ENCODE data around the gene SLC25A51. TPM values are rescaled to one million over a fixed set of nuclear protein-coding genes. Genes with fewer than 3 reads are reported as not detected.

The SLC25A51 gene
- polyA plus RNA-seq, 2 of the 4 experiments (the other 2 are of a cell fraction): 17.2 to 24.3 TPM

DNA sequence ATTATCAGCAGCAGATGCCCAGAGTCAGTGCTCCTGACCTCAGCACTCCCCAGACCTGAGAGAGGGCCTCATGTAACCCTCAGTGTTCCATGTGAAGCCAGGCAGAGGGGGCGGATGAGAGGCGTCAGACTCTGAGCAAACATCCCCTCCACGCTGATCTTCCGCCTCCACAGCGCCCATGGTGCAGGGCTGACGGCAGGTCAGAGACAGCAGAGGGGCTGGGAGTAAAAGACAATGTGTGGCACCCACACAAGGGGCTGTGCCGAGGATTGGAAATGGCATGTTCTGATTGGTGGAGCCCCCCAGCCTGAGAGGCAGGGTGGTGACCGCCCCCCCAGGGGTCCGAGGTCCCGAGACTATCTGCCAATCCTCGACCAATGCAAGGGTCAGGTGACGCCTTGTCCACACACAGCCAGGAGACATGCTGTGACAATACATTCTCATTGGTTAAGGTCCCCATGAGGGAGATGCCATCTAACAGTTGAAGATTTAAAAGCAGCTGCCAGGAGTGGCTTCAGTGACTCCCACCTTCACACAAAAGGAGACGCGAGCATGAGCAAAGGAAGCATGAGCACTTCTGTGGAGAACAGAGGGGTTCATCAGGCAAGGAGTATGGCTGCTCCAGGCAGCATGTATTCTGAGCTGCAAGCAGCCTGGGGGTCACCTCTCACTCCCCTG lies 19.3 kb upstream of the SLC25A51 start:
- 91% methylated on average over 14 of the region's 14 CpGs for WGBS (ENCODE audit: missing lambda C conversion rate)
- Histone ChIP-seq H3K27ac (peak overlapping the region in 1 of 2 experiments; percentile 56; a peak in 3 of 6 replicates), H3K9me3 (no peaks in the 10 kb centered on the region), H3K4me1 (peaks cover 28% of the 10 kb centered on the region), H3K4me3 (no peak overlapping the region), H3K4me2 (no peak overlapping the region)
- FAIRE-seq (no peak), DNase-seq (ENCODE audit: low read depth in 1 of 2, low spot score in 1 of 2) (no peak), ATAC-seq (no peak)
- POLR2A ChIA-PET: no interaction called here
- TF ChIP-seq CHD4 (IDR thresholded peaks at IDR 0.05; ENCODE audit: borderline replicate concordance) (no peak), FOXS1 (CRISPR knock-in tag; IDR thresholded peaks at IDR 0.05) (no peak), BHLHE40 (IDR thresholded peaks at IDR 0.05; ENCODE audit: low read depth, low read length) (no peak), HEYL (CRISPR knock-in tag; IDR thresholded peaks at IDR 0.05) (no peak), PHF8 (IDR thresholded peaks at IDR 0.05; ENCODE audit: borderline replicate concordance, low read depth) (no peak), HDAC2 (IDR thresholded peaks at IDR 0.05) (no peak), NPAS2 (CRISPR knock-in tag; IDR thresholded peaks at IDR 0.05; ENCODE audit: borderline replicate concordance) (no peak), ZNF302 (CRISPR knock-in tag; IDR thresholded peaks at IDR 0.05) (no peak), JUN (IDR thresholded peaks at IDR 0.05) (no peak), SREBF2 (IDR thresholded peaks at IDR 0.05) (no peak), RFX5 (IDR thresholded peaks at IDR 0.05) (no peak), RNF2 (IDR thresholded peaks at IDR 0.05; ENCODE audit: borderline replicate concordance, low read depth) (no peak), MAZ (IDR thresholded peaks at IDR 0.05; ENCODE audit: borderline replicate concordance, low read depth, low read length) (no peak), RAD21 (conservative IDR thresholded peaks at IDR 0.05 in 1 of 2, IDR thresholded peaks at IDR 0.05 in 1 of 2) (no peak), CHD2 (IDR thresholded peaks at IDR 0.05; ENCODE audit: low read length, partially characterized antibody) (no peak)
- TF ChIP-seq, protein P1, sequence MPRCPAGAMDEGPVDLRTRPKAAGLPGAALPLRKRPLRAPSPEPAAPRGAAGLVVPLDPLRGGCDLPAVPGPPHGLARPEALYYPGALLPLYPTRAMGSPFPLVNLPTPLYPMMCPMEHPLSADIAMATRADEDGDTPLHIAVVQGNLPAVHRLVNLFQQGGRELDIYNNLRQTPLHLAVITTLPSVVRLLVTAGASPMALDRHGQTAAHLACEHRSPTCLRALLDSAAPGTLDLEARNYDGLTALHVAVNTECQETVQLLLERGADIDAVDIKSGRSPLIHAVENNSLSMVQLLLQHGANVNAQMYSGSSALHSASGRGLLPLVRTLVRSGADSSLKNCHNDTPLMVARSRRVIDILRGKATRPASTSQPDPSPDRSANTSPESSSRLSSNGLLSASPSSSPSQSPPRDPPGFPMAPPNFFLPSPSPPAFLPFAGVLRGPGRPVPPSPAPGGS (IDR thresholded peaks at IDR 0.05): no peak
- TF ChIP-seq, protein P2, sequence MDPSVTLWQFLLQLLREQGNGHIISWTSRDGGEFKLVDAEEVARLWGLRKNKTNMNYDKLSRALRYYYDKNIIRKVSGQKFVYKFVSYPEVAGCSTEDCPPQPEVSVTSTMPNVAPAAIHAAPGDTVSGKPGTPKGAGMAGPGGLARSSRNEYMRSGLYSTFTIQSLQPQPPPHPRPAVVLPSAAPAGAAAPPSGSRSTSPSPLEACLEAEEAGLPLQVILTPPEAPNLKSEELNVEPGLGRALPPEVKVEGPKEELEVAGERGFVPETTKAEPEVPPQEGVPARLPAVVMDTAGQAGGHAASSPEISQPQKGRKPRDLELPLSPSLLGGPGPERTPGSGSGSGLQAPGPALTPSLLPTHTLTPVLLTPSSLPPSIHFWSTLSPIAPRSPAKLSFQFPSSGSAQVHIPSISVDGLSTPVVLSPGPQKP (IDR thresholded peaks at IDR 0.05; ENCODE audit: low read depth, low read length): no peak
- TF ChIP-seq, protein P3, sequence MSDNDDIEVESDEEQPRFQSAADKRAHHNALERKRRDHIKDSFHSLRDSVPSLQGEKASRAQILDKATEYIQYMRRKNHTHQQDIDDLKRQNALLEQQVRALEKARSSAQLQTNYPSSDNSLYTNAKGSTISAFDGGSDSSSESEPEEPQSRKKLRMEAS (IDR thresholded peaks at IDR 0.05): no peak
- CTCF ChIA-PET: interaction anchor here (1.3 to 4.9 kb wide), 3 partner anchors 10 to 144 kb away, joined by 4 to 35 read pairs (median 15); no protein-coding TSS in a partner anchor

DNA sequence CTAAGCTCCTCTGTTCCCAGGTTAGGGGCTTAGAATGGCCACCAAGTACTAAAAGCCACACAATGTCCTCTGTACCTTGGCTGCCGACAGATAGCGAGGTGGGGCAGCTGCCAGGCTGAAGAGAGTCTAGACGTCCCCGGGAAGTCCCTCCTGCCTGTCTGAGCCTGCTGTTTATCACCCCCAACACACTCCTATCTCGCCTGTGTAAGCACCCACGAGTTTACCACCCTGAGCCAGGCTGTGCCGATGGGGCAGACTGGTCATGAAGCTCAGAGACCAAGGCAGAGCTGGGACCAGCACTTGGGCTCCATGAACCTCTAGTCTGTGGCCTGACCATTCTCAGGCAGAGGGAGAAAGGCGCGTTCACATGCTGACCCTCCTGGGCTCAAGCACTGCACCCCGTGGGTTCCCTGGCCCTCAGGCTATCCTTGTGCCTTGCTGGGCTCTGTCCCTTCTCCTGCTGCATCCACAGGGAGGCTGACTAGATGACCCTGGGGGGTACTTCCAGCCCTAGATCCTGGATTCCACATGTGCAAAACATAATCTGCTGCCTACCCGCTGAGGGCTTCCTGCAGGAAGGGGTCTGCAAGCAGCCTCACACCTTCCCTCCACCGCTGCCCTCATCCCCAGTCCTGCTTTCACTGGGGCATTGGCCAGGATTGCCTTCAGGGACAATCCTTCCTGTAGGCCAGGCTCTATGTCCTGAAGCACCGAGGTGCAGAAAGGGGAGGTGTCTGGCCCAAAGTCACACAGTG lies 18.6 kb upstream of the SLC25A51 start:
- no peak for FAIRE-seq
- DNase-seq (ENCODE audit: low read depth in 1 of 2, low spot score in 1 of 2): no peak
- ChIA-PET POLR2A (no interaction called here), CTCF (interaction anchor here (0.6 to 1.8 kb wide), 3 partner anchors 10 to 441 kb away, joined by 3 to 15 read pairs (median 4); no protein-coding TSS in a partner anchor)
- no peak for ATAC-seq
- Histone ChIP-seq H3K4me1 (peaks cover 26% of the 10 kb centered on the region), H3K27ac (peak overlapping the region in 1 of 2 experiments; percentile 56; a peak in 3 of 6 replicates), H3K4me2 (no peak overlapping the region), H3K4me3 (no peak overlapping the region), H3K9me3 (no peaks in the 10 kb centered on the region)
- TF ChIP-seq ESRRA (IDR thresholded peaks at IDR 0.05; ENCODE audit: borderline replicate concordance, low read length) (no peak), JUNB (IDR thresholded peaks at IDR 0.05) (no peak), RNF2 (IDR thresholded peaks at IDR 0.05; ENCODE audit: borderline replicate concordance, low read depth) (no peak), FOXS1 (CRISPR knock-in tag; IDR thresholded peaks at IDR 0.05) (no peak), RFX5 (IDR thresholded peaks at IDR 0.05) (no peak), POLR2AphosphoS2 (conservative IDR thresholded peaks at IDR 0.05; ENCODE audit: low read length) (no peak)
- TF ChIP-seq, protein P4, sequence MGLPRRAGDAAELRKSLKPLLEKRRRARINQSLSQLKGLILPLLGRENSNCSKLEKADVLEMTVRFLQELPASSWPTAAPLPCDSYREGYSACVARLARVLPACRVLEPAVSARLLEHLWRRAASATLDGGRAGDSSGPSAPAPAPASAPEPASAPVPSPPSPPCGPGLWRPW (IDR thresholded peaks at IDR 0.05): no peak
- WGBS (ENCODE audit: missing lambda C conversion rate): 69% methylated on average over 12 of the region's 13 CpGs

All from A549 (cell line).